Amniotic epithelial cell (primary cell): ENCODE data around the gene GBP1.
"Not testable (repeated sequence)": the region's sequence is repeated elsewhere in the genome, so short reads cannot be mapped to it uniquely, and the experiment has no call there.

Source experiments
- DNase-seq: peaks from one replicate; pipeline ENCODE4 v3.0.0-alpha.2; 2010; ENCODE audit warnings: low read depth

The GBP1 gene

GRCh38 chr1:89051955-89052312, 13.1 kb downstream of the GBP1 start:
- no peak for DNase-seq

- DNase-seq: no peak
Measured at GRCh38 chr1:89051300-89051954, 13.6 kb downstream of the GBP1 start.

- DNase-seq: no peak
Measured at GRCh38 chr1:89050649-89051033, 14.4 kb downstream of the GBP1 start.

- not testable (repeated sequence) for DNase-seq
Measured at GRCh38 chr1:89049901-89050648, 14.9 kb downstream of the GBP1 start.

GRCh38 chr1:89049187-89049586, 15.8 kb downstream of the GBP1 start:
- DNase-seq: not testable (repeated sequence)

GRCh38 chr1:89047734-89048133, 17.3 kb downstream of the GBP1 start:
- peak; percentile 93 for DNase-seq

- peak; percentile 70 for DNase-seq
Measured at GRCh38 chr1:89046318-89047183, 18.5 kb downstream of the GBP1 start.

- no peak for DNase-seq
Measured at GRCh38 chr1:89044970-89045721, 19.9 kb downstream of the GBP1 start.

- DNase-seq: no peak
Measured at GRCh38 chr1:89043940-89044339, 21.1 kb downstream of the GBP1 start.

GRCh38 chr1:89042491-89042890, 22.5 kb downstream of the GBP1 start:
- DNase-seq: no peak

- no peak for DNase-seq
Measured at GRCh38 chr1:89041721-89042120, 23.3 kb downstream of the GBP1 start.

GRCh38 chr1:89041119-89041641, 23.8 kb downstream of the GBP1 start:
- DNase-seq: peak; percentile 86

GRCh38 chr1:89040315-89040626, 24.7 kb downstream of the GBP1 start:
- DNase-seq: no peak

- DNase-seq: no peak
Measured at GRCh38 chr1:89037186-89037585, 27.8 kb downstream of the GBP1 start.

- no peak for DNase-seq
Measured at GRCh38 chr1:89035080-89035479, 29.9 kb downstream of the GBP1 start.

GRCh38 chr1:89034004-89034403, 31.0 kb downstream of the GBP1 start:
- not testable (repeated sequence) for DNase-seq

GRCh38 chr1:89029051-89029450, 36.0 kb downstream of the GBP1 start:
- DNase-seq: peak; percentile 20

- DNase-seq: no peak
Measured at GRCh38 chr1:89025928-89026327, 39.1 kb downstream of the GBP1 start.

- DNase-seq: no peak
Measured at GRCh38 chr1:89023026-89023425, 42.0 kb downstream of the GBP1 start.

- peak; percentile 79 for DNase-seq
Measured at GRCh38 chr1:89022167-89022959, 42.6 kb downstream of the GBP1 start, which contains the start of gene GBP3. Gene GBP3 (minus strand): TSS chr1:89022866. CDS start chr1:89020721, 2,145 bp downstream.

- not testable (repeated sequence) for DNase-seq
Measured at GRCh38 chr1:89018318-89018717, 46.7 kb downstream of the GBP1 start.
